GM23248 (cell line): ENCODE results near the gene BIK.

Source experiments
- EZH2 ChIP-seq: fragments of 200-600 bp; sonication (generic); IDR thresholded peaks from 2 replicates; pipeline ENCODE4 v1.6.1; 2018; ENCODE audit warnings: antibody characterized with exemption, mild to moderate bottlenecking; ENCODE audit not compliant: insufficient read depth, poor library complexity, severe bottlenecking
- EZH2phosphoT487 ChIP-seq: fragments of 200-600 bp; sonication (generic); IDR thresholded peaks from 2 replicates; pipeline ENCODE4 v1.6.1; 2018; ENCODE audit warnings: antibody characterized with exemption, moderate library complexity, mild to moderate bottlenecking, low read depth; ENCODE audit not compliant: insufficient read depth

GRCh38 chr22:43085658-43086606, 24.6 kb upstream of the BIK start:
- no peak for TF ChIP-seq EZH2phosphoT487
- TF ChIP-seq EZH2 = no peak
